Ovary (tissue), 9 donors: Measurements from ENCODE around the gene IRAK4. TPM values are rescaled to one million over a fixed set of nuclear protein-coding genes. Genes with fewer than 3 reads are reported as not detected.

Experiments
- DNase-seq, 5 donors: peaks; one replicate each; pipeline ENCODE4 v3.0.0-alpha.2; 2019 to 2020
- H3K27ac ChIP-seq, 2 donors: fragments of 200-600 bp; one replicate each; pipeline versions ENCODE4 v1.5.1 to v1.8.0; 2019 to 2022
- H3K27me3 ChIP-seq: fragments of 200-600 bp; one replicate; pipeline ENCODE4 v1.8.0; 2022
- H3K36me3 ChIP-seq: fragments of 200-600 bp; sonication (generic); one replicate; pipeline ENCODE4 v1.5.1; 2019
- H3K4me1 ChIP-seq: one replicate; pipeline ENCODE4 v1.8.1; 2013; ENCODE audit warnings: mild to moderate bottlenecking, moderate library complexity; ENCODE audit not compliant: insufficient read depth
- H3K4me3 ChIP-seq: fragments of 200-600 bp; sonication (generic); one replicate; pipeline ENCODE4 v1.5.1; 2017
- H3K9me3 ChIP-seq, 2 donors: fragments of 200-600 bp in 1 of 2; sonication (generic) in 1 of 2; one replicate each; pipeline versions ENCODE4 v1.5.1 to v1.8.1; 2013 to 2019; ENCODE audit warnings: mild to moderate bottlenecking in 1 of 2, moderate library complexity in 1 of 2
- EP300 ChIP-seq: sonication (generic); formaldehyde crosslinking; IDR thresholded peaks from one replicate; pipeline ENCODE4 v1.6.1; 2017; ENCODE audit warnings: antibody characterized with exemption
- POLR2A ChIP-seq: fragments of 450-650 bp; IDR thresholded peaks from one replicate; pipeline ENCODE4 v1.6.1; 2017; ENCODE audit warnings: antibody characterized with exemption, mild to moderate bottlenecking, moderate library complexity
- WGBS, 3 donors: extraction: QIAGEN DNeasy Blood & Tissue Kit in 1 of 3; methylation state at CpG; one replicate each; pipeline versions ENCODE4 v1.1.5 to v1.1.7; 2013 to 2017; 5-methylcytosine and 5-hydroxymethylcytosine counted together
- intact Hi-C, 4 donors: fragments of 100-400 bp; cut with DNase I; formaldehyde crosslinking; loops; one replicate each; pipeline versions ENCODE4 v1.11.0 to v1.15.1; 2022 to 2023
- polyA plus RNA-seq, 2 donors: library from polyadenylated mRNA; stranded (reverse); fragments of 200-250 nt in 1 of 2; fragments of 350-450 nt in 1 of 2; fragmentation: Illumina TruSeq in 1 of 2; extraction: RNeasy Lipid Tissue Mini Kit (QIAGEN cat#74804) in 1 of 2; gene quantifications; one replicate each; pipeline ENCODE4 v1.2.3, GENCODE V29; 2013 to 2014
- total RNA-seq, 7 donors: library from RNA; depleted of rRNA in 2 of 7; stranded (reverse); fragments of >200 nt in 2 of 7; fragmentation: NEBNext Ultra II Directional in 3 of 7; extraction: Animal tissue kit (Norgen Biotek cat#: 25700) in 3 of 7; gene quantifications; one replicate each; pipeline versions ENCODE4 v1.1.0 to v1.2.4, GENCODE V29; 2016 to 2023
- TF ChIP-seq, protein P1 (sequence below), 3 donors: fragments of 450-650 bp in 2 of 3; fragments of 200-600 bp in 1 of 3; IDR thresholded peaks; one replicate each; pipeline versions ENCODE4 v1.5.1 to v1.8.0; 2016 to 2022; ENCODE audit warnings: antibody characterized with exemption in 3 of 3, mild to moderate bottlenecking in 1 of 3
- donor health status: DM: no; HTN: no; CAD: no; lungs with moderate emphysema.
- donor health status: DM: no; HTN: no; CAD: no.
- donor health status: Bipolar disorder and iron deficiency.
- donor health status: DM: yes; HTN: yes; CAD: no.
- donor health status: DM: no; HTN: no; CAD: no.
- donor health status: DM: yes; HTN: yes; CAD: no.

The IRAK4 gene
- total and polyA plus RNA-seq, 9 donors: 7.8 to 18.5 (median 12.9) TPM

DNA sequence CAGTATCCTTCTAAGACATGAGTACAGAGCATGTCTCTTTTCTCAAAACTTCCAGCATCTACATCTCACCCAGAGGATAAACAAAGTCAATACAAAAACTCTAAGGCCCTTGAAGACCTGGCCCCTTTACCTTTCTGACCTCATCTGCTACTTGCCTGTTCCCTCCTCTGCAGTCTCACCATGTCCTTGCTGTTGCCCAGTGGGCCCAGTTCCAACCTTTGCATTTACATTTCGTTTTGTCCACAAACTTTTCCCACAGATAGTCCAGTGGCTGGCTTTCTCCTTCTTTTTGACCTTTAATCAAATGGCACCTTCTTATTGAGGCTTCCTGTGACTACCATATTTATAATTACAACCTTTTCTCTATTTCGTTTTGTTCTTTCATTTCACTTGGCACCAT is 1.6 kb downstream of the IRAK4 start:
- WGBS, 3 donors: 75 to 79% (median 77%) methylated on average over 2 of the region's 2 CpGs
- H3K4me3 ChIP-seq: no peak overlapping the region
- H3K36me3 ChIP-seq: no peaks in the 10 kb centered on the region
- peaks cover 12% of the 10 kb centered on the region for H3K4me1 ChIP-seq
- TF ChIP-seq, protein P1, sequence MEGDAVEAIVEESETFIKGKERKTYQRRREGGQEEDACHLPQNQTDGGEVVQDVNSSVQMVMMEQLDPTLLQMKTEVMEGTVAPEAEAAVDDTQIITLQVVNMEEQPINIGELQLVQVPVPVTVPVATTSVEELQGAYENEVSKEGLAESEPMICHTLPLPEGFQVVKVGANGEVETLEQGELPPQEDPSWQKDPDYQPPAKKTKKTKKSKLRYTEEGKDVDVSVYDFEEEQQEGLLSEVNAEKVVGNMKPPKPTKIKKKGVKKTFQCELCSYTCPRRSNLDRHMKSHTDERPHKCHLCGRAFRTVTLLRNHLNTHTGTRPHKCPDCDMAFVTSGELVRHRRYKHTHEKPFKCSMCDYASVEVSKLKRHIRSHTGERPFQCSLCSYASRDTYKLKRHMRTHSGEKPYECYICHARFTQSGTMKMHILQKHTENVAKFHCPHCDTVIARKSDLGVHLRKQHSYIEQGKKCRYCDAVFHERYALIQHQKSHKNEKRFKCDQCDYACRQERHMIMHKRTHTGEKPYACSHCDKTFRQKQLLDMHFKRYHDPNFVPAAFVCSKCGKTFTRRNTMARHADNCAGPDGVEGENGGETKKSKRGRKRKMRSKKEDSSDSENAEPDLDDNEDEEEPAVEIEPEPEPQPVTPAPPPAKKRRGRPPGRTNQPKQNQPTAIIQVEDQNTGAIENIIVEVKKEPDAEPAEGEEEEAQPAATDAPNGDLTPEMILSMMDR (IDR thresholded peaks at IDR 0.05): no peak
- TF ChIP-seq POLR2A (no peak), EP300 (no peak)
- intact Hi-C loops: no loop called here
- DNase-seq: no peak
- H3K9me3 ChIP-seq: no peaks in the 10 kb centered on the region
- H3K27me3 ChIP-seq: no peaks in the 10 kb centered on the region
- H3K27ac ChIP-seq: no peak overlapping the region

DNA sequence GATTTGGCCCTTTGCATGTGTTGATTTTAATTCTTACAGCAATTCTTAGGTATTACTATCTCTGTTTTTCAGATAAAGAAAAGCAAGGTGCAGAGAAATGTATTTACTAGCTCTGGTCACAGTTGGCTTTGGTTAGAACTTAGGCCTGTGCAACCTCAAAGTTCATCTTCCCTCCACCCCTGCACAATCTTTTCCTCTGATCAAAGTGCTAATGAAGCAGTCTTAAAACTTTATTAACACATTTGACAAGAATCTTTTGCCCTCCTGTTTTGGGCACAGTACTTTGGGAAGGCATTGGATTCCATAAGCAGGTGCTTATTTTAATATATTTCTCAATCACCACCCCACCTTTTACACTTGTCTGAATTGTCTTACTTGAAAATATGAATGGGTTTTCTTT is 2.7 kb downstream of the IRAK4 start:
- H3K4me3 ChIP-seq: no peak overlapping the region
- no peaks in the 10 kb centered on the region for H3K27me3 ChIP-seq
- H3K4me1 ChIP-seq: peaks cover 12% of the 10 kb centered on the region
- no peak for DNase-seq
- TF ChIP-seq EP300 (no peak), POLR2A (no peak)
- TF ChIP-seq, protein P1 (IDR thresholded peaks at IDR 0.05): no peak
- no peaks in the 10 kb centered on the region for H3K36me3 ChIP-seq
- no peaks in the 10 kb centered on the region for H3K9me3 ChIP-seq
- intact Hi-C loops: no loop called here
- H3K27ac ChIP-seq: no peak overlapping the region

DNA sequence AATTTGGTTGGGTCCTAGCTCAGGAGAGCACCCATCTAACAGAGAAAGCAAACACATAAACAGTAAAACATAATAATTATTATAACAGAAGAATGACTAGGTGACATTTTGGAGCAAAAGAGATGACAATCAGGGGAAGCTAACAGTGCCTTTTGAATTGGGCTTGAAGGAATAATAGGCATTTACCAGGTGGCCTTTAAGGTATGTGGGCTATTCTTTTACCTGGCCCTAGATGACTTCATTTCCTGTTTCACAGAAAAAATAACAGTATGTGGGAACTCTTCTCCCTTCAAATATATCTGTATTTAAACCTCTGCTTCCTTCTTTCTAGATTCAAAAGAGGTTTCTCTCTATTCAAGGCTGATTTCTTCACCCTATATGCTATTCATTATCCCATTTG is 3.8 kb downstream of the IRAK4 start:
- H3K27me3 ChIP-seq: no peaks in the 10 kb centered on the region
- H3K27ac ChIP-seq: no peak overlapping the region
- H3K4me3 ChIP-seq: no peak overlapping the region
- H3K9me3 ChIP-seq: no peaks in the 10 kb centered on the region
- TF ChIP-seq, protein P1 (IDR thresholded peaks at IDR 0.05): no peak
- TF ChIP-seq POLR2A: no peak
- no peak for TF ChIP-seq EP300
- no peak for DNase-seq
- no peaks in the 10 kb centered on the region for H3K36me3 ChIP-seq
- peaks cover 12% of the 10 kb centered on the region for H3K4me1 ChIP-seq
- intact Hi-C loops: no loop called here

DNA sequence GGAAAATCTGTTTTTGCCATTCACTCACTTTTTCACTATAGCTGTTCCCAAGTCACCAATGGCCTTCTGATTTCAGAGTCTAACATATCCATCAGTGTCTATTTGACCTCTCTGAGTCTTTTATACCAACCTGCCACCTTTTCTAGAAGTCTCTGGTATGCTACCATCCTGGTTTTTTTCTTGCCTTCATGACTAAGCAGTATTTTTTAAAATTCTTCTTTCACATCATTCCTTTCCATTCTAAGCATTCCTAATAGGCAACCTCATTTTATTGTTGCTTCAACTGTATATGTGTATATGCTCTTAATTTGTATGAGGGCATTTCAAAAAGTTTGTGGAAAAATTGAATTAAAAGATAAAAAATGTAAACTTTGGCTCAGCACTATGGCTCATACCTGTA is 5.0 kb downstream of the IRAK4 start:
- no peaks in the 10 kb centered on the region for H3K9me3 ChIP-seq
- no peaks in the 10 kb centered on the region for H3K36me3 ChIP-seq
- TF ChIP-seq, protein P1 (IDR thresholded peaks at IDR 0.05): no peak
- no peak for TF ChIP-seq EP300
- TF ChIP-seq POLR2A: no peak
- no peak for DNase-seq
- intact Hi-C loops: no loop called here
- H3K27me3 ChIP-seq: no peaks in the 10 kb centered on the region
- H3K27ac ChIP-seq: no peak overlapping the region
- no peak overlapping the region for H3K4me3 ChIP-seq
- H3K4me1 ChIP-seq: peaks cover 7% of the 10 kb centered on the region

DNA sequence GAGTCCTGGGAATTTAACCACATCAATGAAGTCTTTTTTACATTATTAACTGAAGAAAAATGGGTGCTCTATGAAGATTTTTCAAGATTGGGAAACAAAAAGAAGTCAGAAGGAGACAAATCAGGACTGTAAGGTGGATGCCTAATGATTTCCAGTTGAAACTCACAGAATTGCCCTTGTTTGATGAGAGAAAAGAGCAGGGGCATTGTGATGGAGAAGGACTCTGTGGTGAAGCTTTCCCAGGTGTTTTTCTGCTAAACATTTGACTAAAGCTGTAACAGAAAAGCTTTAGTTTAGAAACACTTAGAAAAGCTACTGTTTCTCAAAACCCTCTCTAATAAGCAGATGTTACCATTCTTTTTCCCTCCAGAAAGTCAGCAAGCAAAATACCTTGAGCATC is 5.8 kb downstream of the IRAK4 start:
- DNase-seq: no peak
- H3K27ac ChIP-seq: no peak overlapping the region
- H3K9me3 ChIP-seq: no peaks in the 10 kb centered on the region
- H3K4me3 ChIP-seq: no peak overlapping the region
- TF ChIP-seq EP300 (no peak), POLR2A (no peak)
- TF ChIP-seq, protein P1 (IDR thresholded peaks at IDR 0.05): no peak
- H3K27me3 ChIP-seq: no peaks in the 10 kb centered on the region
- H3K36me3 ChIP-seq: no peaks in the 10 kb centered on the region
- H3K4me1 ChIP-seq: peaks cover 7% of the 10 kb centered on the region
- intact Hi-C loops: no loop called here
